ENCODE measurements around the gene HDAC1.
"Not testable (repeated sequence)": the region's sequence is repeated elsewhere in the genome, so short reads cannot be mapped to it uniquely, and the experiment has no call there.

Gene HDAC1

DNA sequence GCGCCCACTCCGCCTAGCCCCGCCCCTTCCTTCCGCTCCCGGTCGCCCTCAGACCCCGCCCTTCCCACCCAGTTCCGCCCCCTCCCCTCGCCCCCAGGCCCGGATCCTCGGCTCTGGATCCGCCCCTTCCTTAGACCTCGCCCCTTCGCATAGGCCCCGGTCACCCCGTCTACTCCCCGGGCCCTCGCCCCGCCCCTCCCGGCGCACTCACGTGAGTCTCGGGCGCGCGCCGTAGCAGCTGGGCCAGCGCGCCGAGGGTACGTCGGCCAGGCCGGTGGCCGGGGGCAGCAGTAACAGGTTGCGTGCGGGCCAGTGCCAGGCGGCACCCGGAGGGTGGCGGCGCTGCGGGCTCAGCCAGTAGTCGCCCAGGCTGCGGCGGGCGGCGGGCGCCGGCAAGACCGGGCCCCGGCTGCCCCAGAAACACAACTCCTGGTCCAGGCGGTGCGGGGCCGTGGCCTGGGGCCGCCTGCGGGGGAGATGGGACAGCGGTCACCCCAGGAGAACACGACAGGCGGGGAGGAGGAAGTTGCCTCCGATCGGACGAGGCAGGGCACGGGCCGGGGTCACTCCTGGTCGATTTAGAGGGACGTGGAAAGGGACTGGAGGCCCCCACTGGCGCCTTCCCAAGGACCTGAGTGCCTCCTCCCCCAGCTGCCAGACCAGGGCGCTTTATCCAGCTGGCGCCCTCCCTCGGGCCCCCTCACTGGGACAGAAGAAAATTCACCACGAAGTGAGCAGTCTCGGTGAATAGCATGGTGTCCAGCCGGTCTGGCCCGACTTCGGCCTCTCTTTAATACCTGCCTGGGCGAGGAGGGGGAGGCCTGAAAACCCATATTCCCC lies 59.7 kb downstream of the HDAC1 start:
- TF ChIP-seq, protein P1, sequence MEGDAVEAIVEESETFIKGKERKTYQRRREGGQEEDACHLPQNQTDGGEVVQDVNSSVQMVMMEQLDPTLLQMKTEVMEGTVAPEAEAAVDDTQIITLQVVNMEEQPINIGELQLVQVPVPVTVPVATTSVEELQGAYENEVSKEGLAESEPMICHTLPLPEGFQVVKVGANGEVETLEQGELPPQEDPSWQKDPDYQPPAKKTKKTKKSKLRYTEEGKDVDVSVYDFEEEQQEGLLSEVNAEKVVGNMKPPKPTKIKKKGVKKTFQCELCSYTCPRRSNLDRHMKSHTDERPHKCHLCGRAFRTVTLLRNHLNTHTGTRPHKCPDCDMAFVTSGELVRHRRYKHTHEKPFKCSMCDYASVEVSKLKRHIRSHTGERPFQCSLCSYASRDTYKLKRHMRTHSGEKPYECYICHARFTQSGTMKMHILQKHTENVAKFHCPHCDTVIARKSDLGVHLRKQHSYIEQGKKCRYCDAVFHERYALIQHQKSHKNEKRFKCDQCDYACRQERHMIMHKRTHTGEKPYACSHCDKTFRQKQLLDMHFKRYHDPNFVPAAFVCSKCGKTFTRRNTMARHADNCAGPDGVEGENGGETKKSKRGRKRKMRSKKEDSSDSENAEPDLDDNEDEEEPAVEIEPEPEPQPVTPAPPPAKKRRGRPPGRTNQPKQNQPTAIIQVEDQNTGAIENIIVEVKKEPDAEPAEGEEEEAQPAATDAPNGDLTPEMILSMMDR (conservative IDR thresholded peaks at IDR 0.05; ENCODE audit: low read depth, low read length) = peak; percentile 19
- peak overlapping the region; percentile 60 for H3K4me3 ChIP-seq (ENCODE audit: low read depth, low read length)
- peak; percentile 92 for DNase-seq (ENCODE audit: low read depth)

DNA sequence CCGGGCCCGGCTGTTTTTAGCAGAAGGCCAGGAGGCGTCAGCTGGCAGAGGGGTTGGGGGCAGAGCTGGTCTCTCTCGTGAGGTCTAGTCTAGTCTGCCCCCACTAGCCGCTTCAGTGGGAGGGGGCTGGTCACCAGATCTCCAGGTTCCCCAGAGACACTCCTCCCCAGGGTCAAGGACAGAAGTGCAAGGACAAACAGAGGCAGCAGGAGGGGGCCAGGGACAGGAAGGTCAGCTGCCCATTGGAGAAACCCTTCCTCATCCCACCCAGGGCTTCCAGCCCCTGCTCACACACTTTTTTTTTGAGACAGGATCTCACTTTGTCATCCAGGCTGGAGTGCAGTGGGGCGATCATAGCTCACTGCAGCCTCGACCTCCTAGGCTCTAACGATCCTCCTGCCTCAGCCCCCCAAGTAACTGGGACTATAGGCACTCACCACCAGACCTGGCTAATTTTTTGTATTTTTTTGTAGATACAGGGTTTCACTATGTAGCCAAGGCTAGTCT lies 60.4 kb downstream of the HDAC1 start:
- H3K4me3 ChIP-seq (ENCODE audit: low read depth, low read length) = peak overlapping the region; percentile 60
- no peak for DNase-seq (ENCODE audit: low read depth)
- TF ChIP-seq, protein P1 (conservative IDR thresholded peaks at IDR 0.05; ENCODE audit: low read depth, low read length) = no peak

DNA sequence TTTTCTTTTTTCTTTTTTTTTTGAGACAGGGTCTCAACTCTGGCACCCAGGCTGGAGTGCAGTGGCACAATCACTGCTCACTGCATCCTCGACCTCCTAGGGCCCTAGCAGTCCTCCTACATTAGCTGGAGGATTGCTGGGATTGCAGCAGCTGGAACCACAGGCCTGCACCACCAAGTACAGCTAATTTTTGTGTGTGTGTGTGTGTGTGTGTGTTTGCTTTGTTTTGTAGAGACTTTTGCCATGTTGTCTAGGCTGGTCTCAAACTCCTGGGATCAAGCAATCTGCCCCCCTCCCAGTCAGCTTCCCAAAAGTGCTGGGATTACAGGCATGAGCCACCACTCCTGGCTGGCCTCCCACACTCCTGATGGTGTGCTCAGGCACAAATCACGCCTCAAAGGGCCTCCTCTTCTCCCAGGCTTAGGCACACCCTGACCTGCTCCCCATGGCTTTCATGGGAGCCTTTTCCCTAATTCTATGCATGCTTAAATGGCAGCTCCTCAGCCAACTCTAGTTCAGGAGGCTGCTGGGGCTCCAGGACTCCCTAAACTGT lies 61.0 kb downstream of the HDAC1 start:
- TF ChIP-seq, protein P1 (conservative IDR thresholded peaks at IDR 0.05; ENCODE audit: low read depth, low read length) = no peak
- peak; percentile 56 for DNase-seq (ENCODE audit: low read depth)
- H3K4me3 ChIP-seq (ENCODE audit: low read depth, low read length) = no peak overlapping the region

DNA sequence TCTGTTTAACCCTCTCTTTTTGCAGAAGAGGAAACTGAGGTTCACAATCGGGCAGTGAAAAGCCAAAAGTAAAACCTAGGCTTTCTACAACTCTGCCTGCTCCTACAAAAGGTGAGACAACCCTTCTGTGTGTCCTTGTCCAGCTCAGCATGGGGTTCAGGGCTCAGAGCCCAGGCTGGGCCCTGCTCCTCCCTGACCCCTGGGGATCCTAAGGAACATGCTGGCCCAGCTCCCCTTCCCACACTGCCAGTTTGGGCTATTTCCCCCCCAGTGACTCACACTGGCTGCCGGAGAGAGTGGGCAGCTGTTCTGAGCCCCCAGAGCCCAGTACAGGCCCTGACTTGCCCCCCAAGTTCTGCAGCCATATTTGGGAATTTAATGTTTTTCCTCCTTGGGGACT lies 61.5 kb downstream of the HDAC1 start:
- no peak overlapping the region for H3K4me3 ChIP-seq (ENCODE audit: low read depth, low read length)
- TF ChIP-seq, protein P1 (conservative IDR thresholded peaks at IDR 0.05; ENCODE audit: low read depth, low read length) = no peak
- no peak for DNase-seq (ENCODE audit: low read depth)

DNA sequence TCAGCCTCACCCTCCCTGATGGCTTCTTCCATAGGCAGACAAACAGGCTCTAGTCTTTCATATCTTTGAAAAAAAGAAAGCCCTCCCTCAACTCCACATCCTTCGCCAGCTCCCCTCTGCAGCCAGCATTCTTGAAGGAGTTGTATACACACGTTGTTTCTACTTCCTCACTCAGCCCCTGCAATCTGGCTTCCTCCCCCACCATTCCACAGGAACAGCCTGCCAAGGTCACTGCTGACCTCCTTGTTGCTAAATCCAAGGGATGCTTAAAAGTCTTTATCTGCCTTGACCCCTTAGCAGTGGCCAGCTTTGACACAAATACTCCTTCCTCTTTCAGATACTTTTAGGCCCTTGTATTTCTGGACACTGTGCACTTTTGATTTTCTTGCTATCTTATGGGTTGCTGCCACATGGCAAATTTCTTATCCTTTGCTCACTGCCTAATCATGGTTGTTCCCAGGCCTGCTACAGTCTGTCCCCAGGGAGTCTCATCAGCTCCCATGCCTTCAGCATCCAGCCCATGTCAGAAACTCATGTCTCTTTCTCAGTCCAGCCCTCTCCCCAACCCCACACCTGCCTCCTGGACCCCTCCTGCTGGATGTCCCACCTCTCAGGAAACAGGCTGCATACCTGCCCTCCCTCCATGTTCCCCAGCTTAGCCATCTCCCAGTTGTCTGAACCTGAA lies 62.1 kb downstream of the HDAC1 start:
- DNase-seq (ENCODE audit: low read depth) = peak; percentile 77
- TF ChIP-seq, protein P1 (conservative IDR thresholded peaks at IDR 0.05; ENCODE audit: low read depth, low read length) = no peak
- no peak overlapping the region for H3K4me3 ChIP-seq (ENCODE audit: low read depth, low read length)

DNA sequence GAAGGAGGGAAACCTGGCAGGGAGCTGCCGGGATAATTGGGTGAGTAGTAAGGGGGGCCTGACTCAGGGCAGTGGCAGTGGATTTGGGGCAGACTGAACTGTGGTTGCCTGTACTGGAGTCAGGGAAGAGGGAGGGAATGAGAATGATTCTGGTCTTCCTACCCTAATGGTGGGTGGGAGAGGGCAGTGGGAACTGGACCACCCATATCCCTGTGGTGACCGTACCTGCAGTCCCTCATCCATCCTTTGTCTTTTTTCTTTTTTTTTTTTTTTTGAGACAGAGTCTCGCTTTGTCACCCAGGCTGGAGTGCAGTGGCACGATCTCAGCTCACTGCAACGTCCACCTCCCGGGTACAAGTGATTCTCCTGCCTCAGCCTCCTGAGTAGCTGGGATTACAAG lies 63.9 kb downstream of the HDAC1 start:
- DNase-seq (ENCODE audit: low read depth); H3K4me3 ChIP-seq (ENCODE audit: low read depth, low read length): not testable (repeated sequence)

DNA sequence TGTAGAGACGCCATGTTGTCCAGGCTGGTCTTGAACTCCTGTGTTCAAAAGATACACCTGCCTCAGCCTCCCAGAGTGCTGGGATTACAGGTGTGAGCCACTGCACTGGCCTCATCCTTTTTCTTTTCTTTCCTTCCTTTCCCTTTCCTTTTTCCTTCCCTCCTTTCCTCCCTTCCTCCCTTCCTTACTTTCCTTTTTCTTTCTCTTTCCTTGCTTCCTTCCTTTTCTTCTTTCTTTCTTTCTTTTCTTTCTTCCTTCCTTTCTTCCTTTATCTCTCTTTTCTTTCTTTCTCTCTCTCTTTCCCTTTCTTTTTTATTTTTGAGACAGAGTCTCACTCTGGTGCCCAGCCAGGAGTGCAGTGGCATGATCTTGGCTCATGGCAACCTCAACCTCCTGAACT lies 64.6 kb downstream of the HDAC1 start:
- no peak for DNase-seq (ENCODE audit: low read depth)
- TF ChIP-seq, protein P1 (conservative IDR thresholded peaks at IDR 0.05; ENCODE audit: low read depth, low read length) = no peak
- no peak overlapping the region for H3K4me3 ChIP-seq (ENCODE audit: low read depth, low read length)

All from choroid plexus epithelial cell (primary cell).